HG03575 (cell line): ENCODE results near the gene B4GALT5.
"Not testable (repeated sequence)": the region's sequence is repeated elsewhere in the genome, so short reads cannot be mapped to it uniquely, and the experiment has no call there.

Experiments used
- ATAC-seq: cut with Tn5 transposase; IDR thresholded peaks from one replicate; pipeline ENCODE4 v1.9.1; 2021; ENCODE audit not compliant: unreplicated experiment, insufficient number of reproducible peaks, low FRiP score; ENCODE audit errors: extremely low read depth

B4GALT5 gene

DNA sequence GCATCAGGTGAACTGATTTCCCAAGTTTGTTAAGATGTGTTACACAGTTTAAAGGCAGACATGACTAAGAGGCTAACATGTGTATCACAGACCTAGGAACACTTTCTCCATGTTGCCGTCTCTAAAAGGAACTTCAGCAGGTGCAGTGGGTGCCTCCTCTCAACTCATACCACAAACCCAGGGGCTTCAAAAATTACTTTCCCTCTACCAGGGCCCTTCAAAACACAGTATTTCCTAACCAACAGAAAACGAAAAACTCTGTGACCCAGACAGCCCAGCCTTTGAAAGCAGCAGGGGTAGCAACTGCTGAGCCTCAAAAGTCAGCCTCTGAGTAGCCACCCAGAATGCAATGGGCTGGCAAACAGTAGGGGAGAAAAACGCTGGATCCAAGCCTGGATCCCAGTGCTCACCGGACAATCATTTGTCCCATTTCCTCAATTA, 28.5 kb downstream of the B4GALT5 start:
- ATAC-seq: no peak

DNA sequence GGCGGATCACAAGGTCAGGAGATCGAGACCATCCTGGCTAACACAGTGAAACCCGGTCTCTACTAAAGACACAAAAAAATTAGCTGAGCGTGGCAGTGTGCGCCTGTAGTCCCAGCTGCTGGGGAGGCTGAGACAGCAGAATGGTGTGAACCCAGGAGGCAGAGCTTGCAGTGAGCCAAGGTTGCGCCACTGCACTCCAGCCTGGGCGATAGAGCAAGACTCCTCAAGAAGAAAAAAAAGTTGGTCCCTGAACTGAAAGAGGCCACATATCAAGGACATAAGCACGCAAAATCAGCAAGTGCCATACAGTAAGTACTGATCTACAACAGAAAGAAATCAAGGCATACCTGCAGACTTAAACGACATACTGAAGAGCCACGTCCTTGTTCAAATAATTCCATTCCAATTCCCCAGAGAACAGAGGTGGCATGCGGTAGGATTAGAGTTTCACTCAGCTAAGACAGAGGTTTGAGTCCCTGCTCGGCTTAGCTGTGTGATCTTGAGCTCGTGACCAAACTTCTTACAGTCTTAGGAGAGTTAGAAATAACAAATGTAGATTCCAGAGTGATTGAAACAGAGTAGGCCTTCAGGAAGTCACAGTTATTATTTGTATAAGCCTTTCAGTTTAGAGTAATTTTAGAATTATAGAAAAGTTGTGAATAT, 29.2 kb downstream of the B4GALT5 start:
- no peak for ATAC-seq

DNA sequence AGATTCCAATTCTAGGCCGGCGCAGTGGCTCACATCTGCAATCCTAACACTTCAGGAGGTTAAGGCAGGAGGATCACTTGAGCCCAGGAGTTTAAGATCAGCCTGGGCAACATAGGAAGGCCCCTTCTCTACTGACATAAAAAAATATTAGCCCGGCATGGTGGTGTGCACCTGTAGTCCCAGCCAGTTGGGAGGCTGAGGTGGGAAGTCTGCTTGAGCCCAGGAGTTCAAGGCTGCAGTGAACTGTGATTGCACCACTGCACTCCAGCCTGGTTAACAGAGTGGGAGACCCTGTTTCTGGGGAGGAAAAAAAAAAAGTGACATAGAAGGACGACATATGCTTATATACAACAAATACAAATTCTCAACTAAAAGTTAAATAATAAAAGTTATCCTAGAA, 30.9 kb downstream of the B4GALT5 start:
- no peak for ATAC-seq

GRCh38 chr20:49682278-49682677, 31.4 kb downstream of the B4GALT5 start:
- no peak for ATAC-seq

GRCh38 chr20:49681850-49682216, 31.8 kb downstream of the B4GALT5 start:
- no peak for ATAC-seq

DNA sequence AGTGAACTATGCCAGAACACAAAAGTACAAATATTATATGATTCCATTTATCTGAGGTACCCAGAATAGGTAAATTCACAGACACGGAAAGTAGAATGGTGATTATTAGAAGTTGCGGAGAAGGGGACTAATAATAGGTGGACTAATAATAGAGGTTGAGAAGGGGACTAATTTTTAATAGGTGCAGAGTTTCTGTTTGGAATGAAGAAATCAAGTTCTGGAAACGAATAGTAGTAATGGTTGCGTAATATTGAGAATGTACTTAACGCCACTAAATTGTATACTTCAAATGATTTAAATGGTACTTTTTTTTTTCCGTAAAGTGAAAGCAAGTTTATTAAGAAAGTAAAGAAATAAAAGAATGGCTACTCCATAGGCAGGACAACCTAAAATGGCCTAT, 33.2 kb downstream of the B4GALT5 start:
- no peak for ATAC-seq

DNA sequence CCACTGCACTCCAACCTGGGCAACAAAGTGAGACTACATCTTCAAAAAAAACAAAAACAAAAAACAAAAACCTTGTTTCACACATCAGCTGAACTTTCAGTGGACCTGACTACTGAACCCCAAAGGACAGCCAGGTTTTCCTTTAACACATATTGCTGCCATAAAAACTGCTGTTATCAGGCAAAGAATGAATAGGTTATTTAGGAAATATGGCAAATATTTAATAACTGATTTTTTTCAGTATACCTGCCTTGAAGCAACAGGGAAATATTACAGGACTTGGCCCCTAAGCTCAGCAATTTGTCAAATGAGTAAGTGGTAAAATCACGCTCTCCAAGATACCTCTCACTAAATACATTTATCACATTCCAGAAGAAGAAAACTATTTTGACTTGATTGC, 34.0 kb downstream of the B4GALT5 start:
- no peak for ATAC-seq

DNA sequence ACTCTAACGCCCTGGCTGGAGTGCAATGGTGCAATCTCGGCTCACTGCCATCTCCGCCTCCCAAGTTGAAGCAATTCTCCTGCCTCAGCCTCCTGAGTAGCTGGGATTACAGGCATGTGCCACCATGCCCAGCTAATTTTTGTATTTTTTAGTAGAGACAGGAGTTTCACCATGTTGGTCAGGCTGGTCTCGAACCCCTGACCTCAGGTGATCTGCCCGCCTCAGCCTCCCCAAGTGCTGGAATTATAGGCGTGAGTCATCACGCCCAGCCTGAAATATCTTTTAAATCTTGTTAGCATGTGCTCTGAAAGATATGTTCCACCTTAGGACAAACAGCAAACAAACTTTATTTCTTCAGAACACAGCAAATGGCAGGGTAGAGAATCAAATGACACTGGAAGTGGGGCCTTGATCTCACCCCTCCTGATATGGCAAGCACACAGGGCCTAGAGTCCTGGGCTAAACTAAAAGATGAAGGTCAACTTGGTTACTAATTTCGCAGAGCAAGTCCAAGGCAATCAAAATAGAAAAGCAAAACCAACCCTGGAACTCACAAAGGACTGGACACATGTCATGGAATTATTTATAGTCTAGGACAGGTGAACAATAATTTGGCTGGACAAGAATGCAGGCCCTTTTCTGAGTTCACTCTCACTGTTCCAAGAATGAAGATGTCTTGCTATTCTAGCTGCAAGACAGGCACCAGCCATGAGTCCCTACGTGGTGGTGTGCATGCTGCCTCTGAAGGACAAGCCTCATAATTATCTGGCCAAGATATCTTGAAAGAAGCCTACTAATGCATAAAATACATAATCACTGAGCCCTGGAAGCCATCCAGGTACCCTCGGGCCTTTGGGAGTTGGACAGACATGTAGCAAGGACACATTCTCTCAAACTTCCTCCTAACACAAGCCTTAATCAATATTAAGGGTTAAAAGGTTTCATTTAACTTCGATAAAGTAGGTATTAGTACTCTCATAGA, 35.6 kb downstream of the B4GALT5 start:
- ATAC-seq: no peak

- no peak for ATAC-seq
These were observed 36.9 kb downstream of the B4GALT5 start for GRCh38 chr20:49676581-49677291.

GRCh38 chr20:49675368-49676151, 38.1 kb downstream of the B4GALT5 start:
- ATAC-seq: no peak

DNA sequence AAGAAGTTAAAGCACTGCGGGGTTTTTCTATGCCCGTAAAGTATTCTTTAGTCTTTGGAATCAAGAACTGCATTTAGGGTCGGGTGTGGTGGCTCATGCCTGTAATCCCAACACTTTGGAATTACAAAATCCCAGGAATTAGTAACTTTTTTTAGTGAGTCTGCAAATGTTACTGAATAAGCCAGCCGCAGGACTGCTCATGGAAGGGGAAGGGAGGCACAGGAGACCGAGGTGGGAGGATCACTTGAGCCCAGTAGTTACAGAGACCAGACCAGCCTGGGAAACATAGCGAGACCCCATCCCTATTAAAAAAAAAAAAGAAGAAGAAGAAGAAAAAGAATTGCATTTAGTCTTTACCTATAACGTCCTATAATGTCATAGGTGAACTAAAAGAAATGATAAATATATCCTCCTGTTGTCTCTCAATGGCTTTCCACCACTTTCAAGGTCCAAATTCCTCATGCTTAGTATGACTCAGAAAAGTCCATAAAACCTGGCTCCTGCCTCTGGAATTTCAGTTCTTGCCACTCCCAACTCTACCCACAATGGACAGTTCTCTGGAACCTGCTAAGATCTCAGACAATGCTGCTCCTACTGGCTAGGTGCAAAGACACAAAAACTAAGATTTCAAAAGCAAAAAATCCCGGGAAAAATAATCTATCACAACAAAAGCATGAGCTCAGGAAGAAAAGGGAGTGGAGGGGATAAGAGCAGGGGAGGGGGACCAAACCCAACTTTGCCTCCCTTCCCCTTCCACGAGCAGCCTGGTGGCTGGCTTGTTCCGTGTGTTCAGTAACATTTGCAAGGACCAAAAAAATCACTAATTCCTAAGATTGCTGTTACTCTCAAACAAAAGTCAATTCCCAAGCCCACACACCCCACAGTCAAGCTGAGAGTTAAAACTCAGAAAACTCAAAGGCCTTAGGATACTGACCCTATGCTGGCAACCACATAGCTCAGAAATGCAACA, 39.0 kb downstream of the B4GALT5 start:
- no peak for ATAC-seq

DNA sequence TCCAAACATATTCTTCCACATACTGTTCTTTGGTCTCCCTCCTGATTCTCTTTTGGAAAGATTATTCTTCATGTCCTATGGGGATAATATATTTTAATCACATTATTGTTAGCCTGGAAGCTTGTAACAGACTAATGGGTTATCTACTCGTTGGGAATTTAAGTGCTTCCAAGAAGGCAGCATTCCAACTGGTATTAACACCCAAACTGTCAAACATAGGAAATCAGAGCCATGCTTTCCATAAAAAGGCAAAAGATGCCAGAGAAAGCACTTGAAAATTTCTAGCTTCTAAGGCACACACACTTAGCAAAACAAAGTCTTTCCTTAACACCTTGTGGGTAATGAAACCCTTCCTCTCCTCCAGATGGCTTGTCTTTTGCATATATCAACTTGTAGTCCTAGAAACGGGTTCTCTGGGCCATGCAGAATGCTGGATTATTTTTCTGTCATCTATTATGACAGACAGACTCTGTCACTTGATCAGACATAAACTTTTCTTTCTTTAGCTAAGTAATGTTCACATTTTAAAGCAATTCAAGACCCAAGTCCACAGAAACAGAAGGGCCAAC, 41.5 kb downstream of the B4GALT5 start:
- ATAC-seq: no peak

DNA sequence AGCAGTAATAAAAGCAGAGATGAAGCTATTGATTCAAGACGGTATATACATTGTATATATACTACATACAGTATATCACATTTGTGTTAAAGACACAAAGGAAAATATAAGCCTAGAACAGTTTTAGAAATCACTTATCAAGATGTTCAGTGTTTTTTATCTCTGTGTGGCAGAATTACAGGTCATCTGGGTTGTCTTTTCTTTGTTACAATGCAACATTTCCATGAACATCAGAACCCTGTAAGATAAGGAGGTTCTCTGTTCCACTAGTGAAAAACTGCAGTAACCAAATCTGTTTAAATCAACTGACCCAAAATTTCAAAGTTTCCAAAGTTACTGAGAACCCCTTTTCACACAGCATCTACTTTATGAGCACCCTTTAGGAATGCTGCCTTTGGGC, 42.2 kb downstream of the B4GALT5 start:
- ATAC-seq: no peak

DNA sequence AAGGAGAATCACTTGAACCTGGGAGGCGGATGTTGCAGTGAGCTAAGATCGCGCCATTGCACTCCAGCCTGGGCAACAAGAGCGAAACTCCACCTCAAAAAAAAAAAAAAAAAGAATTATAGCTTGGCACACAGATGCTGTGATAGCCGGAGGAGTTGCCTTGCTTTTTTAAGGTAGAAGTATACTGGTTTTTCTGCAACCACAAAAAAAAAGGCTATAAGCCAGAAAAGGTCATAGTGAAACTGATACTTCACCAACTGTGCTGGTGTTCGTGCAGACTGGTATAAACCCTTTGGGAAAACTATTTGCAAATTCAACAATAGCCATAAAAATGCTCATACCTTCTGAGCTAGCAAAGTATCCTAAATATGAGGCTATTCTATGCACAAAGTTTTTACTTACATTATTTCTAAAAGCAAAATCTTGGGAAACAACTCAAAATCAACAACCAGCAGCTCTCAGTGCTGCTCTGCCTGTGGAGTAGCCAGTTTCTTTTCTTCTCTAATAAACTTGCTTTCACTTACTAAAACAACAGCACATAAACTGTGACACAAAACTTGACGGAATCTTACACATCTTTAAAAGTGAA, 44.0 kb downstream of the B4GALT5 start:
- ATAC-seq: peak; percentile 37

- ATAC-seq: not testable (repeated sequence)
These were observed 44.8 kb downstream of the B4GALT5 start for GRCh38 chr20:49668878-49669195.

DNA sequence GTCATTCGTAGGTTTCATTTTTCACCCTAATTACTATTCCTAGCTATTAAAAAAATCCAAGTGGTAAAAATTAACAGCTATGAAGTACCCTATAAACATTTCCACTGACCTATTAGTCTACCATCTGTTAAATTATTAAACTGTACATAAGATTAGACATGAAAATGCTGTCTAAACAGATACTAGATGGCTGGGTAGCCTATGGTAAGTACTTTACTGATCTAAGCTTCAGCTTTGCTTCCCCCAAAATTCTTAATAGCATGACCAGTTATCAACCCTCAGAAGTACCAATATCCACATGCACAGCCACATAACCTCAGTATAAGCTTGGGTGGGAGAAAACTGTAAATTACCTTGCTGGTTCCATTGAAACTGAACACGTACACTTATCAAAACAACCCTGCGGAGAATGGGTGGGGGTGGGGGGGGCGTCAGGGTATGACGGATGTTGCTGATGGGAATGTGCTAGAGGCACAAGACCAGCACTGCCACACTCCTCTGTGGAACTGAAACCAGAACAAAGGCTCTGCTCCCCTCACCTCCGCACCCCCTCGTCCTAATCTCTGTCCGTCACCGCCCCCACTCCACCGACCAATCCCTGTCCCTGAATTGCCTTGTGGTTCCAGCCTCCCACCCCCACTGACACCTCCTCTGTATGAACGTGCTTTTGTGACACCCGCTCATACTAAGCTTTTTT, 45.3 kb downstream of the B4GALT5 start:
- peak; percentile 37 for ATAC-seq

DNA sequence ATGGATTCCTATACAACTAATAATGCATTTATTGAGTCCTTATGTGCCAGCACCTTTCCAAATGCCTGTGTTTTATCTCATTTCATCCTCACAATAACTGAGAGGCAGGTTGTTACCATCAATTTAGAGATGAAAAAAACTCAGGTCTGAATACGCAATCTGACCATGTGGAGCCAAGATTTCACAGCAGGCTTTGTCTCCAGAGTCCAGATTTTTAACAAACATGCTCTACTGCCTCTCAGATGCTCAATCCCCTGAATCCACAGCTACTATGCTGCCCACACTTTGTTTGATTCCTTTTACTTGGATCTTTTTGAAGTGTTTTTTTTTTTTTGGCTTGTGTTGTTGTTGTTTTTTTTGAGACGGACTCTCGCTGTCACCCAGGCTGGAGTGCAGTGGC, 46.8 kb downstream of the B4GALT5 start:
- no peak for ATAC-seq
